DND-41 (cell line): ENCODE measurements around the gene RGS7.
"Not testable (repeated sequence)": the region's sequence is repeated elsewhere in the genome, so short reads cannot be mapped to it uniquely, and the experiment has no call there.

Experiments used
- ATAC-seq: fragments of 200-7000 bp; cut with Tn5 transposase; 3 replicates; pipeline ENCODE4 v1.9.1; 2021; ENCODE audit warnings: low read depth; ENCODE audit not compliant: insufficient read depth
- DNase-seq: peaks from one replicate; pipeline ENCODE4 v3.0.0-alpha.2; 2020
- H2AFZ ChIP-seq: 2 replicates; pipeline ENCODE4 v1.6.0; 2012; ENCODE audit warnings: low read depth, low read length
- H3K27ac ChIP-seq: 2 replicates; pipeline ENCODE4 v1.5.1; 2012; ENCODE audit warnings: low read length, inconsistent platforms
- H3K27me3 ChIP-seq: fragments of 200-600 bp; sonication (generic); 2 replicates; pipeline ENCODE4 v1.6.0; 2012; ENCODE audit warnings: low read length, mild to moderate bottlenecking, inconsistent platforms; ENCODE audit not compliant: insufficient read depth, poor library complexity
- H3K36me3 ChIP-seq: 2 replicates; pipeline ENCODE4 v1.5.1; 2012; ENCODE audit warnings: low read length, inconsistent platforms; ENCODE audit not compliant: insufficient read depth
- H3K4me1 ChIP-seq: 2 replicates; pipeline ENCODE4 v1.5.1; 2012; ENCODE audit warnings: mild to moderate bottlenecking, low read length; ENCODE audit not compliant: insufficient read depth
- H3K4me2 ChIP-seq: 2 replicates; pipeline ENCODE4 v1.6.0; 2012; ENCODE audit warnings: mild to moderate bottlenecking, moderate library complexity, low read length, inconsistent platforms; ENCODE audit not compliant: insufficient read depth
- H3K4me3 ChIP-seq, 2 experiments: fragments of 200-600 bp in 1 of 2; shearing (Covaris generic) in 1 of 2; 2 replicates each; pipeline ENCODE4 v1.5.1; 2012 to 2016; ENCODE audit warnings: inconsistent platforms in 2 of 2, low read length in 2 of 2, mild to moderate bottlenecking in 2 of 2, low read depth in 1 of 2, moderate library complexity in 1 of 2
- H3K79me2 ChIP-seq: 2 replicates; pipeline ENCODE4 v1.6.0; 2012; ENCODE audit warnings: low read length, inconsistent platforms; ENCODE audit not compliant: insufficient read depth
- H3K9ac ChIP-seq: 2 replicates; pipeline ENCODE4 v1.6.0; 2012; ENCODE audit warnings: low read depth, mild to moderate bottlenecking, inconsistent platforms, low read length, moderate library complexity
- H3K9me3 ChIP-seq: 2 replicates; pipeline ENCODE4 v1.5.1; 2012; ENCODE audit warnings: low read length, moderate library complexity, mild to moderate bottlenecking, inconsistent platforms; ENCODE audit not compliant: insufficient read depth, severe bottlenecking
- H4K20me1 ChIP-seq: 2 replicates; pipeline ENCODE4 v1.6.0; 2012; ENCODE audit warnings: low read length; ENCODE audit not compliant: insufficient read depth
- EZH2 ChIP-seq: IDR thresholded peaks from 3 replicates; pipeline ENCODE4 v1.6.1; 2012; ENCODE audit warnings: borderline replicate concordance, low read depth, mild to moderate bottlenecking, moderate library complexity, low read length, inconsistent platforms; ENCODE audit not compliant: severe bottlenecking
- TF ChIP-seq, protein P1 (sequence below): IDR thresholded peaks from 2 replicates; pipeline ENCODE4 v1.5.1; 2012; ENCODE audit warnings: borderline replicate concordance, low read length, moderate library complexity, mild to moderate bottlenecking; ENCODE audit not compliant: poor library complexity, severe bottlenecking; ENCODE audit errors: extremely low read depth

The RGS7 gene

DNA sequence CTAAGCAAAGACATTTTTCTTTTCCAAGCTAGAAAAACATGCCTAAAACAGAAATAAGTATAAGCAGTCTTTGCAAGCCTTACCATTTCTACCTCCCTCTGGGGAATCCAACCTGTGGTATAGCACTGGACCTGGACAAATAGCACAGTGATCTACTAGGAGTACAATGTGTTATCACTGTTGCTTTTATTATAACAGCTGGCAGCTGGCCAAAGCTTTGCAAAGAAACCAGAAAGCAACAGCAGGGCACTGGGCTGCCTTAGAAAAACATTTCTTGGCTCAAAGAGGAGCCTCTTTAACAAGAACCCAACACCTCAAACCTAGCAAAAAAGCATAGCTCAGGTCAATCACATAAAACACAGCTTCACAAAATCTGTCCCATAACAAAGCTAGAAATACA, 450.5 kb downstream of the RGS7 start:
- TF ChIP-seq, protein P1, sequence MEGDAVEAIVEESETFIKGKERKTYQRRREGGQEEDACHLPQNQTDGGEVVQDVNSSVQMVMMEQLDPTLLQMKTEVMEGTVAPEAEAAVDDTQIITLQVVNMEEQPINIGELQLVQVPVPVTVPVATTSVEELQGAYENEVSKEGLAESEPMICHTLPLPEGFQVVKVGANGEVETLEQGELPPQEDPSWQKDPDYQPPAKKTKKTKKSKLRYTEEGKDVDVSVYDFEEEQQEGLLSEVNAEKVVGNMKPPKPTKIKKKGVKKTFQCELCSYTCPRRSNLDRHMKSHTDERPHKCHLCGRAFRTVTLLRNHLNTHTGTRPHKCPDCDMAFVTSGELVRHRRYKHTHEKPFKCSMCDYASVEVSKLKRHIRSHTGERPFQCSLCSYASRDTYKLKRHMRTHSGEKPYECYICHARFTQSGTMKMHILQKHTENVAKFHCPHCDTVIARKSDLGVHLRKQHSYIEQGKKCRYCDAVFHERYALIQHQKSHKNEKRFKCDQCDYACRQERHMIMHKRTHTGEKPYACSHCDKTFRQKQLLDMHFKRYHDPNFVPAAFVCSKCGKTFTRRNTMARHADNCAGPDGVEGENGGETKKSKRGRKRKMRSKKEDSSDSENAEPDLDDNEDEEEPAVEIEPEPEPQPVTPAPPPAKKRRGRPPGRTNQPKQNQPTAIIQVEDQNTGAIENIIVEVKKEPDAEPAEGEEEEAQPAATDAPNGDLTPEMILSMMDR: no peak
- TF ChIP-seq EZH2: no peak
- ATAC-seq (no peak), DNase-seq (no peak)
- H3K36me3 ChIP-seq: no peaks in the 10 kb centered on the region
- no peak overlapping the region for H3K27ac ChIP-seq
- no peaks in the 10 kb centered on the region for H3K27me3 ChIP-seq
- no peaks in the 10 kb centered on the region for H3K9me3 ChIP-seq
- no peak overlapping the region for H3K4me2 ChIP-seq
- no peaks in the 10 kb centered on the region for H4K20me1 ChIP-seq
- H3K79me2 ChIP-seq: no peaks in the 10 kb centered on the region
- H3K9ac ChIP-seq: no peak overlapping the region
- H2AFZ ChIP-seq: no peak overlapping the region
- no peaks in the 10 kb centered on the region for H3K4me1 ChIP-seq
- no peak overlapping the region for H3K4me3 ChIP-seq

- Histone ChIP-seq H3K27ac (no peak overlapping the region), H3K9me3 (no peaks in the 10 kb centered on the region), H3K27me3 (no peaks in the 10 kb centered on the region), H2AFZ (no peak overlapping the region), H3K79me2 (no peaks in the 10 kb centered on the region), H3K9ac (no peak overlapping the region), H3K4me1 (no peaks in the 10 kb centered on the region), H3K36me3 (no peaks in the 10 kb centered on the region), H3K4me2 (no peak overlapping the region), H3K4me3 (no peak overlapping the region), H4K20me1 (no peaks in the 10 kb centered on the region)
- TF ChIP-seq, protein P1: no peak
- TF ChIP-seq EZH2: no peak
- DNase-seq (no peak), ATAC-seq (no peak)
Measured at GRCh38 chr1:240905225-240905765, 451.7 kb downstream of the RGS7 start.

- not testable (repeated sequence) for H3K27ac ChIP-seq, ATAC-seq, H3K36me3 ChIP-seq, H3K9me3 ChIP-seq, H3K4me1 ChIP-seq, H2AFZ ChIP-seq, H3K4me2 ChIP-seq, H3K79me2 ChIP-seq, DNase-seq, H3K4me3 ChIP-seq, H3K27me3 ChIP-seq, H4K20me1 ChIP-seq, H3K9ac ChIP-seq
Measured at GRCh38 chr1:240895424-240895823, 461.6 kb downstream of the RGS7 start.

DNA sequence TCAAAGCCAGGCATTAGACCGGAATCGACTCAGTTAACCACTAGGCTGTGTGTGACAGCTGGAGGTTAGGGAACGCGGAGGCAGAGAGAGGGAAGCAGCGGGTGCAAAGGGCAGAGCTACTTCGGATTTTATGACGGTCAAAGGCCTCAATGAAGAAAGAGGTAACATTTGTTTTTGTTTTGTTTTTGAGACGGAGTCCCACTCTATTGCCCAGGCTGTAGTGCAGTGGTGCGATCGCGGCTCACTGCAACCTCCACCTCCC, 468.3 kb downstream of the RGS7 start:
- Histone ChIP-seq H3K4me1 (no peaks in the 10 kb centered on the region), H3K9ac (no peak overlapping the region), H3K79me2 (no peaks in the 10 kb centered on the region), H4K20me1 (no peaks in the 10 kb centered on the region), H3K4me2 (no peak overlapping the region), H3K27ac (no peak overlapping the region), H3K27me3 (no peaks in the 10 kb centered on the region), H3K9me3 (no peaks in the 10 kb centered on the region), H3K4me3 (no peak overlapping the region), H3K36me3 (no peaks in the 10 kb centered on the region), H2AFZ (no peak overlapping the region)
- TF ChIP-seq, protein P1: no peak
- TF ChIP-seq EZH2: no peak
- no peak for ATAC-seq
- DNase-seq: no peak
